Mesendoderm (in vitro differentiated cells): ENCODE measurements around the gene METRN.
"Not testable (repeated sequence)": the region's sequence is repeated elsewhere in the genome, so short reads cannot be mapped to it uniquely, and the experiment has no call there.

ENCODE experiments used
- DNase-seq: peaks from one replicate; pipeline ENCODE4 v3.0.0; 2013
- H2AK5ac ChIP-seq: 2 replicates; pipeline ENCODE4 v1.6.1; 2013; ENCODE audit warnings: low read length, inconsistent platforms
- H2BK120ac ChIP-seq: 2 replicates; pipeline ENCODE4 v1.6.1; 2013; ENCODE audit warnings: low read depth, mild to moderate bottlenecking, low read length, moderate library complexity, mixed read lengths
- H2BK15ac ChIP-seq: replicated peaks from 2 replicates; pipeline ENCODE4 v1.6.1; 2013; ENCODE audit warnings: low read depth, mild to moderate bottlenecking, moderate library complexity
- H2BK5ac ChIP-seq: 2 replicates; pipeline ENCODE4 v1.6.1; 2013; ENCODE audit warnings: low read length, inconsistent platforms
- H3K18ac ChIP-seq: 2 replicates; pipeline ENCODE4 v1.6.1; 2013; ENCODE audit warnings: mild to moderate bottlenecking, low read length, mixed read lengths
- H3K23ac ChIP-seq: one replicate; pipeline ENCODE4 v1.6.1; 2013; ENCODE audit warnings: low read length
- H3K27ac ChIP-seq: 2 replicates; pipeline ENCODE4 v1.5.1; 2013; ENCODE audit warnings: low read depth, mild to moderate bottlenecking, inconsistent platforms, low read length, moderate library complexity
- H3K27me3 ChIP-seq: 2 replicates; pipeline ENCODE4 v1.6.1; 2013; ENCODE audit warnings: low read length, control low read depth, mild to moderate bottlenecking, inconsistent platforms; ENCODE audit not compliant: insufficient read depth, poor library complexity
- H3K36me3 ChIP-seq: 2 replicates; pipeline ENCODE4 v1.6.1; 2013; ENCODE audit warnings: low read length, inconsistent platforms; ENCODE audit not compliant: control insufficient read depth, insufficient read depth
- H3K4ac ChIP-seq: one replicate; pipeline ENCODE4 v1.6.1; 2013; ENCODE audit warnings: low read depth, mild to moderate bottlenecking, low read length, moderate library complexity
- H3K4me1 ChIP-seq: 2 replicates; pipeline ENCODE4 v1.6.1; 2013; ENCODE audit warnings: low read depth, low read length, inconsistent platforms; ENCODE audit not compliant: control insufficient read depth
- H3K4me2 ChIP-seq: 2 replicates; pipeline ENCODE4 v1.6.1; 2013; ENCODE audit warnings: low read length
- H3K4me3 ChIP-seq: 2 replicates; pipeline ENCODE4 v1.5.1; 2013; ENCODE audit warnings: mild to moderate bottlenecking, low read length
- H3K56ac ChIP-seq: one replicate; pipeline ENCODE4 v1.6.1; 2013; ENCODE audit warnings: low read length
- H3K79me1 ChIP-seq: 2 replicates; pipeline ENCODE4 v1.6.1; 2013; ENCODE audit warnings: low read length, inconsistent platforms
- H3K79me2 ChIP-seq: 2 replicates; pipeline ENCODE4 v1.6.1; 2013; ENCODE audit warnings: mild to moderate bottlenecking, low read length; ENCODE audit not compliant: control insufficient read depth, insufficient read depth
- H3K9ac ChIP-seq: 2 replicates; pipeline ENCODE4 v1.6.1; 2013; ENCODE audit warnings: low read length, inconsistent platforms
- H4K5ac ChIP-seq: one replicate; pipeline ENCODE4 v1.6.1; 2013; ENCODE audit warnings: low read length
- H4K8ac ChIP-seq: one replicate; pipeline ENCODE4 v1.6.1; 2013; ENCODE audit warnings: low read depth, mild to moderate bottlenecking, control low read depth, low read length, moderate library complexity
- WGBS: extraction: QIAGEN DNeasy Blood & Tissue Kit; methylation state at CpG from one replicate; pipeline ENCODE4 v1.1.7; 2013; ENCODE audit warnings: low lambda C conversion rate, missing lambda C conversion rate; ENCODE audit not compliant: insufficient coverage; ENCODE audit errors: extremely low coverage; 5-methylcytosine and 5-hydroxymethylcytosine counted together

METRN gene

DNA sequence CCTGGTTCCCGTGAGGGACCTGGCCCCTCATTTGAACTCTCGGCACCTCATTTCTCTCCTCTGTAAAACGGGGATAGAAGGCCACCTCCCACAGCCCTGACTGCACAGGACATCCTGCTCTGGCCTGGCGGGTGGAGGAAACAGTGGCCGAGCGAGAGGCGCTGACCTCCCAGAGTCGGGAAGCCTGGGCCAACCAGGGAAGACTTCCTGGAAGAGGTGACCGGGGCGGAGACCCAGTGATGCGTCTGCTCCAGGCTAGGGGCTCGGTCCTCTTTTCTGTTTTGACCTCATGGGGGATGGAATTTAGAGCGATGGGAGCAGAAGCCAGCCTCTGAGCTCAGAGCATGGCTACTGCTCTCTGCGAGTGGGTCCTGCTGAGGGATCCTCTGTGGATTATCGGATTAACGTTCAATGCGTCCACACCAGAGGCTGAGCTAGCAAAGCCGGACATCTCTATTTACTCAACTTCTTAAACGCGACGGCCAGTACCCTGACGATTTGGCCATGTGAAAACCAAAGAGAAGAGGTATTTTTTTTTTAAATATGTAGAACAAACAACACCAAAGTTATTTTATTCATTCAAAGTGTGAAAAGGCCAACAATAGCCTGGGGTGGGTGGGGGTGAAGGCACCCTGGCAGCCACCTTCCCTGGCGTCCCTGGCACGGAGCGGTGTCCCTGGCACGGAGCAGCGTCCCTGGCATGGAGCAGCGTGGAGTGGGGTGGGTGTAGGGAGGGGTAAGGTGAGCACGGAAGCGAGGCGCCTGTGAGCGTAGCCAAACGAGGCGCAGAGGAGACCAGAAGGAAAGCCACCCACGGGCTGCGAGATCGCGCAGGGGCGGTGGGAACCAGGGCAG, 36.5 kb downstream of the METRN start:
- no peaks in the 10 kb centered on the region for H3K4me1 ChIP-seq
- no peak overlapping the region for H4K5ac ChIP-seq
- H3K18ac ChIP-seq = no peak overlapping the region
- H3K79me1 ChIP-seq = no peaks in the 10 kb centered on the region
- no peak overlapping the region for H3K23ac ChIP-seq
- no peak overlapping the region for H3K27ac ChIP-seq
- DNase-seq = no peak
- H2AK5ac ChIP-seq = no peak overlapping the region
- H3K79me2 ChIP-seq = no peaks in the 10 kb centered on the region
- no peak overlapping the region for H3K4me2 ChIP-seq
- H2BK15ac ChIP-seq = no peak overlapping the region
- H4K8ac ChIP-seq = no peak overlapping the region
- no peak overlapping the region for H3K56ac ChIP-seq
- no peak overlapping the region for H3K4ac ChIP-seq
- H3K9ac ChIP-seq = no peak overlapping the region
- WGBS = no CpG with 5 or more reads among the region's 39 CpGs
- H3K36me3 ChIP-seq = no peaks in the 10 kb centered on the region
- no peak overlapping the region for H2BK5ac ChIP-seq
- no peak overlapping the region for H2BK120ac ChIP-seq
- H3K4me3 ChIP-seq = no peak overlapping the region
- H3K27me3 ChIP-seq = no peaks in the 10 kb centered on the region

DNA sequence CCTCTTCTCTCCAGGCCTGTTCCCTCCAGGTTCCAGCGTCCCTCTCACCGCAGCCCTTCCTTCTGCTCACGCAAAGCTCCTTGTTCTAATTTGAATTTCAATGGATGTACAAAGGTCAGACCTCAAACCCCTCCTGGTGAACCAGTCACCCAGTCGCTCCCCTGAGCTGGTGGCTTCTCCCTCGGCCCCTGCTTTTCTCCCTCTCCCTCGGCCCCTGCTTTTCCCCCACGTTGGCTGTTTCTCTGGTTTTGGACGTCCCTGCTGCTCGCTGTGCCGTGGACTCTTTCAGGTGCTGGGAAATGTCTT, 37.0 kb downstream of the METRN start:
- H3K23ac ChIP-seq = no peak overlapping the region
- no peak overlapping the region for H3K18ac ChIP-seq
- no peak overlapping the region for H4K8ac ChIP-seq
- no peak overlapping the region for H2BK120ac ChIP-seq
- H2BK5ac ChIP-seq = no peak overlapping the region
- no peaks in the 10 kb centered on the region for H3K4me1 ChIP-seq
- no peaks in the 10 kb centered on the region for H3K79me2 ChIP-seq
- no peak for DNase-seq
- H2BK15ac ChIP-seq = no peak overlapping the region
- H3K27ac ChIP-seq = no peak overlapping the region
- no peak overlapping the region for H2AK5ac ChIP-seq
- no peak overlapping the region for H3K4me2 ChIP-seq
- H3K27me3 ChIP-seq = no peaks in the 10 kb centered on the region
- no peak overlapping the region for H3K4me3 ChIP-seq
- no CpG with 5 or more reads among the region's 10 CpGs for WGBS
- H3K79me1 ChIP-seq = no peaks in the 10 kb centered on the region
- no peak overlapping the region for H4K5ac ChIP-seq
- H3K9ac ChIP-seq = no peak overlapping the region
- H3K56ac ChIP-seq = no peak overlapping the region
- no peaks in the 10 kb centered on the region for H3K36me3 ChIP-seq
- H3K4ac ChIP-seq = no peak overlapping the region

DNA sequence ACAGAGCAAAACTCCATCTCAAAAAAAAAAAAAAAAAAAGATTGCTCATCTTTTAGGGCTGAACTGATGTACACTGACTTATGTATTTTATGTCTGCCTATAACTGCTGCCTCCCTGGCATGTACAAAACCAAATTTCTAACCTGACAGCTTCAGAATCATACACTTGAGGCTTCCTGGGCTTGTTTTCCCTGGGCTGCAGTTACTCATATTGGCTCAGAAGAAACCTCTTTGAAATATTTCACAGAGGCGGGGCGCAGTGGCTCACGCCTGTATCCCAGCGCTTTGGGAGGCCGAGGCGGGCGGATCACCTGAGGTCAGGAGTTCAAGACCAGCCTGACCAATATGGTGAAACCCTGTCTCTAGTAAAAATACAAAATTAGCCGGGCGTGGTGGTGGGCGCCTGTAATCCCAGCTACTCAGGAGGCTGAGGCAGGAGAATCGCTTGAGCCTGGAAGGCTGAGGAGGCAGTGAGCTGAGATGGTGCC, 39.2 kb downstream of the METRN start:
- not testable (repeated sequence) for H2BK120ac ChIP-seq, H3K18ac ChIP-seq, H4K5ac ChIP-seq, H3K4me3 ChIP-seq, H3K27ac ChIP-seq, H3K23ac ChIP-seq, H2BK5ac ChIP-seq, H3K27me3 ChIP-seq, H2BK15ac ChIP-seq, H3K4ac ChIP-seq, H3K4me1 ChIP-seq, H3K36me3 ChIP-seq, DNase-seq, H4K8ac ChIP-seq, H3K4me2 ChIP-seq, H3K9ac ChIP-seq, H3K79me1 ChIP-seq, H3K56ac ChIP-seq, H3K79me2 ChIP-seq, H2AK5ac ChIP-seq
- WGBS = no CpG with 5 or more reads among the region's 11 CpGs

GRCh38 chr16:754656-755055, 39.7 kb downstream of the METRN start:
- Histone ChIP-seq H3K27me3 (no peaks in the 10 kb centered on the region), H3K18ac (no peak overlapping the region), H2BK5ac (no peak overlapping the region), H2AK5ac (no peak overlapping the region), H2BK15ac (no peak overlapping the region), H3K79me2 (no peaks in the 10 kb centered on the region), H3K9ac (no peak overlapping the region), H4K8ac (no peak overlapping the region), H3K36me3 (no peaks in the 10 kb centered on the region), H4K5ac (no peak overlapping the region), H2BK120ac (no peak overlapping the region), H3K4ac (no peak overlapping the region), H3K4me1 (no peaks in the 10 kb centered on the region), H3K56ac (no peak overlapping the region), H3K27ac (no peak overlapping the region), H3K4me3 (no peak overlapping the region), H3K4me2 (no peak overlapping the region), H3K23ac (no peak overlapping the region), H3K79me1 (no peaks in the 10 kb centered on the region)
- DNase-seq = no peak
- no CpG with 5 or more reads among the region's 11 CpGs for WGBS

DNA sequence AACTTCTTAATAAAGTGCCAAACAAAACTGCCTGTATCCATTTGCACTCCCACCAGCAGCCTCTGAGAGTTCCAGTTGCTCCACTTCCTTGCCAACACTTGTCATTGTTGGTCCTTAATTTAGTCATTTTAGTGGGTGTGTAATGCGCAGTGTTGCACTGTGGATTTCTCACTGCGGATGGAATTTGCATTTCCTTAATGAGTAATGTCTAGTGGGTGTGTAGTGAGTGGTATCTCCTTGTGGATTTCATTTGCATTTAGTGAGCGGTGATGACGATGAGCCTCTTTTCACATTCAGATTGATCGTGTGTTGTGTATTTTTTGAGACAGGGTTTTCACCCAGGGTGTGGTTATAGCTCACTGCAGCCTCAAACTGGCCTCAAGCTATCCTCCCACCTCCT, 41.5 kb downstream of the METRN start:
- H3K9ac ChIP-seq = no peak overlapping the region
- no peaks in the 10 kb centered on the region for H3K36me3 ChIP-seq
- H2AK5ac ChIP-seq = no peak overlapping the region
- no peak overlapping the region for H3K4me2 ChIP-seq
- no peaks in the 10 kb centered on the region for H3K4me1 ChIP-seq
- H3K27ac ChIP-seq = no peak overlapping the region
- H2BK15ac ChIP-seq = no peak overlapping the region
- no peak overlapping the region for H3K4ac ChIP-seq
- no peak overlapping the region for H3K56ac ChIP-seq
- no peak overlapping the region for H3K4me3 ChIP-seq
- DNase-seq = no peak
- no peak overlapping the region for H2BK5ac ChIP-seq
- H3K27me3 ChIP-seq = no peaks in the 10 kb centered on the region
- no peak overlapping the region for H2BK120ac ChIP-seq
- no CpG with 5 or more reads among the region's 5 CpGs for WGBS
- H3K79me1 ChIP-seq = no peaks in the 10 kb centered on the region
- H3K79me2 ChIP-seq = no peaks in the 10 kb centered on the region
- no peak overlapping the region for H3K23ac ChIP-seq
- H4K5ac ChIP-seq = no peak overlapping the region
- no peak overlapping the region for H4K8ac ChIP-seq
- no peak overlapping the region for H3K18ac ChIP-seq
